H54 (cell line): ENCODE results near the gene PARD3.

Source experiments
- DNase-seq: peaks from one replicate; pipeline ENCODE4 v3.0.0; 2011; ENCODE audit warnings: low spot score, mixed read lengths; ENCODE audit not compliant: insufficient read length
- FAIRE-seq: peaks from 3 replicates; lab custom pipeline; 2011; peaks lifted over from hg19 to GRCh38; lab: Jason Lieb, UNC
- POLR2A ChIP-seq: IDR thresholded peaks from 2 replicates; pipeline ENCODE4 v1.6.1; 2011; ENCODE audit warnings: low read depth, mild to moderate bottlenecking, low read length

PARD3 gene

DNA sequence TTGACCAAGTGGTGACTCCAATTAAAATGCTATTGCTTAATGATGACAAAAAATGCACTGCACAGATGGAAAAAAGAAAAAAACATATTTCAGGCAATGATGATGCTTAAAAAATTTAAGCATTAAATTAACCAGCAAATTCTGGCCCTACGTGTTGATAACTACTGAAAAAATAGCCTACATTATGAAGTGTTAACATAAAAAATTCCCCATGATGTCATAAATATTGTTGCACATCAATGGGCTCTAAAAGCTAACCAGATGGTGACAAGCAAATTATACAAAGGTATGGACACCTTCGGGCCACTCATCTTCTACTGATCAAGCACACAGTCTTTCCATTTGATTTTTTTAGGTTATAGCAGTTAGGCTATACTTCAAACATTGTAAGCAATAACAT, 267.4 kb downstream of the PARD3 start:
- FAIRE-seq (no peak), DNase-seq (no peak)
- no peak for TF ChIP-seq POLR2A

- FAIRE-seq: no peak
- no peak for DNase-seq
- TF ChIP-seq POLR2A: no peak
Measured at GRCh38 chr10:34547291-34547690, 267.8 kb downstream of the PARD3 start.

GRCh38 chr10:34544400-34544799, 270.7 kb downstream of the PARD3 start:
- FAIRE-seq (no peak), DNase-seq (no peak)
- no peak for TF ChIP-seq POLR2A

DNA sequence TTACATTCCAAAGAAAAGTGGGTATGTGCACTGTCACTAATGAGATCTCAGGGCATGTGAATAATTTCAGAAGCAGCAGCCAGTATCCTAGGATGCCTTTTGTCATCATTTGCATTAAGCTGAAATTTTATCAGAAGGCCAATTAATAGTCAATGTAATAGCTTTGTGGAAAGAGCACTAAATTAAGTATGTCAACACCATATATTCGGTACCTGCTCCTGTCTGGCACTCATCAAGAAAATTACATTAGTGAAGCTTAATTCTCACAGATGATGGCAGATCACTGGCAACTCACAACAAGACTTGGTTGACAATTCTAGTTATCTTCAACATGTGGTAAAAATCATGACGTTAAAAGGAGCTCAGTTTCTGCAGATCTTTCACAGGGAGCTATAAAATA, 271.4 kb downstream of the PARD3 start:
- FAIRE-seq (no peak), DNase-seq (no peak)
- no peak for TF ChIP-seq POLR2A

GRCh38 chr10:34540492-34540891, 274.6 kb downstream of the PARD3 start:
- no peak for DNase-seq
- TF ChIP-seq POLR2A: no peak
- no peak for FAIRE-seq

- DNase-seq (no peak), FAIRE-seq (peak; percentile 72)
- TF ChIP-seq POLR2A: no peak
Measured at GRCh38 chr10:34539533-34540315, 275.4 kb downstream of the PARD3 start.

- DNase-seq (no peak), FAIRE-seq (peak; percentile 81)
- TF ChIP-seq POLR2A: no peak
Measured at GRCh38 chr10:34538281-34538829, 276.7 kb downstream of the PARD3 start.

DNA sequence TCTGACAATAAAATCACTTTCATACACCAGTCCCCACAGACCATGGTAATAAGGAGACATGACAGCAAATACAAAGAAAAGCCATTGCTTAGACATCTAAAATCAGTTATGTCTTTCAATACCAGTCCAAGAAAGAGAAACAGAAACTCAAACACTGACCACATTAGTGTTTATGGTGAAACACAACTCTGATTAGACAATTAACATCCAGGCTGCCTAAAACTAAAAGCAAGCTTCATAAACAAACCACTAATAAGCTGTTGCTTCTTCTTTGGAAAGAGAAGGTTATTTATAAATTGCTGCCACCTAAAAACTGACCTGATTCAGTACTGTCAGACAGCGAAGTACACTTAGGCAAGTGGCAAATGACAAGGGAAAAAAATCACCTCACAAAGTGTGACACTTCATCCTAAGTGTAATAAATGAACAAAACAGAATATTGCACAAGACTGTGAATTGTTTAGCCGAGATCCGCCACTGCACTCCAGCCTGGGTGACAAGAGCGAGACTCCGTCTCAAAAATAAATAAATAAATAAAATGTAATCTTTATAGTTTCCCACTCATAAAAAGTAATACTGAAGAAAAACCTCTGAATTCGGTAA, 277.4 kb downstream of the PARD3 start:
- DNase-seq (no peak), FAIRE-seq (no peak)
- TF ChIP-seq POLR2A: no peak

DNA sequence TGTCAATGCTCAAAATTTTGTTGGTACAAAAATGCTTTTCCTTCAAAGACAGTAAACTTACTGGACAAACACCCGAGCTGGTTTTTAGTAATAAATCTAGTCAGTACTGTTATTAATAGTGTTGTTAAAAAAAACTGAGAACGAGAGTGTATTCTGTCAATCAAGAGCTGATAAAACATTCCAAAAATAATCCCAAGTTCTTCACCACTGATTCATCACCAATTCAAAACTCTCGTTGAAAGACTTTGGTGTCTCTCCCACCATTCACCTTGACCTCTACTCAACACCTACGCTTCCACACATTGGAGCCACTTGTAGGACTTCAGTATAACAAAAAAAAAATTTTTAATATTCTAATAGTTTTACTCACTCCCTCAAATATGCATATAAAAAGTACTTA, 279.2 kb downstream of the PARD3 start:
- no peak for FAIRE-seq
- no peak for TF ChIP-seq POLR2A

DNA sequence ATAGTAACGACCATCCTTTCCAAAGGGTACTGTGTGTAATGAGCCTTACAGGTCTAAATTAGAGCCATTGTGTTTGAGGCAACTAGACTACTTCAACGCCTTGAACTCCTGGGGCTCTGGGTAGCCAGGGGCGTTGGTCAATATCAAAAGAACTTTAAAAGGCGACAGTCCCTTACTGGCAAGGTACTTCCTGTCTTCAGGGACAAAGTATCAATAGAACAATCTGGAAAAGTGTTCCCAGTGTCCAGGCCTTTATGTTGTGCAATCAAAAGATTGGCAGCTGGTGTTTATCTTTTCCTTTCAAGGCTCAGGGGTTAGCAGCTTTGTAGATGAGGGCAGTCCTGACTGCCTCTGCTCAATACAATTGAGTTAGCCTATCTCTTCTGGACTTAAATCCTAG, 284.3 kb downstream of the PARD3 start:
- FAIRE-seq (no peak), DNase-seq (no peak)
- TF ChIP-seq POLR2A: no peak

More for the DNA sequence above, 279.2 kb downstream of the PARD3 start:
- DNase-seq: no peak

DNA sequence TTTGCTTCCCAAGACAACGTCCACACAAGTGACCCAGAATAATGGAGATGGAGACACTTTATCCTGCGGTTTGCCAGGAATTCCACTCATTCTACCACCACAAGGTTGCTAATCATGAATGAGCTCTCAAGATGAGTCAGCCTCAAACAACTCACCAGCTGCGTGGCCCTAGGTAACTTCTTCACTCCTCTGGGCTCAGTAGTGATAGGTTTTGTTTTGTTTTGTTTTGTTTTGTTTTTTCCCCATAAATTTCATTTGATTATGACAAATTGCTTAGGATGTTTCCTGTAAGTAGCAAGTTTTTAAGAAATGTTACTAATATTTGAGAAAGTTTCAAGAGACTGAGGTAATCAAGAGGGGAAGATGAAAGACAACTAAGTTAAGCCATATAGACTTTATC, 286.8 kb downstream of the PARD3 start:
- no peak for TF ChIP-seq POLR2A
- DNase-seq: peak; percentile 28
- peak; percentile 96 for FAIRE-seq

- DNase-seq: no peak
- FAIRE-seq: peak; percentile 88
- TF ChIP-seq POLR2A: no peak
Measured at GRCh38 chr10:34526758-34527730, 288.1 kb downstream of the PARD3 start.

DNA sequence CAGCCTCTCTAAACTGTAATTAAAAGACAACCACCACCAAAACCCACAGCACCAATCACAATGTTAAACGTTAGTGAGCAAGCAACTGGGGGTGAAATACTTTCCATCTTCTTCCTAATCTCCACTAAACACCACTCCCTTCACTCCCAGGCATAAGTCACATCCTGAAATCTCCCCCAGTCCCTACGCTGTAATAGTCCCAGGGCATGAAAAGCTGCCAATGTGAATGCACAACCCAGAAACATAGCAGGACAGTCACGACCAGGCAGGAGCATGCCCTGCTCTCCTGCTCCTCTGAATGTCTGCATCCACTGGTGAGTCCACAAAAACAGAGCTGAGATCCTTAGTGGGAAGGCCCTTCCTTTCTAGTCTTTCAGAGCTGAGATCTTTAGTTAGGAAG, 288.9 kb downstream of the PARD3 start:
- DNase-seq (no peak), FAIRE-seq (peak; percentile 92)
- TF ChIP-seq POLR2A: peak; percentile 44; the same call in 1 of the 2 replicates
